ENCODE data around the gene SLC2A1.

DNA sequence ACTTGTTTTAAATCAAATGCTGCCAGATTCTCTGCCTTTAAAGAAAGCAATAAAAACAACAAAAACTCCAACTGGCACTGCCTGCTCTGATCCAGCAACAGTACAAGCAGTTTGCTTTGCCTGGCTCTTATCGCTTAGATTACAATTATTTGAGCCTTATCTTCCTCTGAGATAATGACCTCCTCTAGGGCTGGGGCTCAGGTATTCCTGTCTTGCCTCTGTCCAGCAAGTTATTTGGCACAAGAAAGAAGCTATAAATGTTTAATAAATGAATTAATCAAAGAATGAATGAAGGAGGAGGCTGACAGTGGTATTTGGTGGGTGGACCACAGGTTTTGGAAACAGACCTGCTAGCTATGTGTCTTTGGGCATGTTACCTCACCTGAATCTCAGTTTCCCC, 6.7 kb upstream of the SLC2A1 start:
- TF ChIP-seq, protein P1, sequence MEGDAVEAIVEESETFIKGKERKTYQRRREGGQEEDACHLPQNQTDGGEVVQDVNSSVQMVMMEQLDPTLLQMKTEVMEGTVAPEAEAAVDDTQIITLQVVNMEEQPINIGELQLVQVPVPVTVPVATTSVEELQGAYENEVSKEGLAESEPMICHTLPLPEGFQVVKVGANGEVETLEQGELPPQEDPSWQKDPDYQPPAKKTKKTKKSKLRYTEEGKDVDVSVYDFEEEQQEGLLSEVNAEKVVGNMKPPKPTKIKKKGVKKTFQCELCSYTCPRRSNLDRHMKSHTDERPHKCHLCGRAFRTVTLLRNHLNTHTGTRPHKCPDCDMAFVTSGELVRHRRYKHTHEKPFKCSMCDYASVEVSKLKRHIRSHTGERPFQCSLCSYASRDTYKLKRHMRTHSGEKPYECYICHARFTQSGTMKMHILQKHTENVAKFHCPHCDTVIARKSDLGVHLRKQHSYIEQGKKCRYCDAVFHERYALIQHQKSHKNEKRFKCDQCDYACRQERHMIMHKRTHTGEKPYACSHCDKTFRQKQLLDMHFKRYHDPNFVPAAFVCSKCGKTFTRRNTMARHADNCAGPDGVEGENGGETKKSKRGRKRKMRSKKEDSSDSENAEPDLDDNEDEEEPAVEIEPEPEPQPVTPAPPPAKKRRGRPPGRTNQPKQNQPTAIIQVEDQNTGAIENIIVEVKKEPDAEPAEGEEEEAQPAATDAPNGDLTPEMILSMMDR (conservative IDR thresholded peaks at IDR 0.05 in 1 of 2, IDR thresholded peaks at IDR 0.05 in 1 of 2; ENCODE audit: extremely low read depth in 1 of 2, insufficient read depth in 1 of 2, low read depth in 1 of 2, low read length in 2 of 2) = no peak
- TF ChIP-seq EZH2 (IDR thresholded peaks at IDR 0.05; ENCODE audit: borderline replicate concordance, low read length) = no peak
